Fibroblast of skin of scalp (primary cell): ENCODE data around the gene MORN5.
A peak's percentile ranks its signal among the peaks of the same experiment; 100 is the strongest.

ENCODE experiments used
- DNase-seq: peaks from one replicate; pipeline ENCODE4 v3.0.0-alpha.2; 2013

MORN5 gene

DNA sequence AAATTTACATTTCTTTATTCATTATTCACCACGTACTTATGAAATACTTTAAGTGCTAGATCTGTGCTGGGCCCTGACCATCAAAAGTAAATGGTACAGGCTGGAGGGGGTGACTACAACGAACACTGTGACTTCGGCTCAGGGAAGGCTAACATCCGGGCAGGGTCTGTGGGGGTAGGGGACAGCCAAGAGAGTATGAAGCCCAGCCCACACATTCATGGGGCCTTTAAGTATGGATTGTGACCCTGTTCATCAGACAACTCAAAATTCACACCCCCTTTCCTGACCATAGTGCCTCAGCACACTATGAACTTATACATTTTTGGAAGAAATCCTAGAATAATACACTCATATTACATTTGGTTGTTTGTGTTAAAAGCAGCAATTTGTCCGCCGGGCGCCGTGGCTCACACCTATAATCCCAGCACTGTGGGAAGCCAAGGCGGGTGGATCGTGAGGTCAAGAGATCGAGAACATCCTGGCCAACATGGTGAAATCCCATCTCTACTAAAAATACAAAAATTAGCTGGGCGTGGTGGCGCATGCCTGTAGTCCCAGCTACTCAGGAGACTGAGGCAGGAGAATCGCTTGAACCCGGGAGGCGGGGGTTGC is 33.3 kb downstream of the MORN5 start:
- no peak for DNase-seq

DNA sequence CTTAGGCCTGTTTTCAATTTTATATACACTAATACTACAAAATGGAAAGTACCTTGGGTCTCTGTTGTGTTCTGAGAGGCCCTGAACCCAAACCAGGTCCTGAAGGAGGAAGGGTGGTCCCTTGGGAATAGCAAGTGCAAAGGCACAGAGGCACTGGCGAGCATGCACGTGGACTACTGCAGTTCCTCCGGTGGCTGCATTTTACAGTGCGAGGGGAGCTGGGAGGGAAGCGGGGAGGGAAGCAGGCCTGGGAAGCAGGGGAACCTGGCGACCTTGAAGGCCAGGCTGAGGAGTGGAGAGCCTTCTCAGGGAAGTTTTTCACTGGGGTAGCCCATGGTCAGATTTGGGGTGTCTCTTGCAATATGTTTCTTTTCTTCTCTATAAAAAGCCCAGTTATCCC is 33.9 kb downstream of the MORN5 start:
- DNase-seq, result no peak

DNA sequence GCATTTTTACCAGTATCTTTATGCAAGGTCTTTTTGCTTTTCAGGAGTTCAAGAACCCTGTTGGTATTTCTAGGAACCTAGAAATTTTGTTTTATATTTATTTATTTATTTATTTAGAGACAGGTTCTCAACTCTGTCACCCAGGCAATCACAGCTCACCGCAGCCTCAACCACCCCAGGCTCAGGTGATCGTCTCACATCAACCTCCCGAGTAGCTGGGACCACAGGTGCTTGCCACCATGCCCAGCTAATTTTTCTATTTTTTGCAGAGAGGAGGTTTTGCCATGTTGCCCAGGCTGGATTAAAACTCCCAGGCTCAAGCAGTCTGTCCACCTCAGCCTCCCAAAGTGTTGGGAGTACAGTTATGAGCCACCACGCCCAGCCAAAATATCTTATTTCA is 36.2 kb downstream of the MORN5 start:
- no peak for DNase-seq

DNA sequence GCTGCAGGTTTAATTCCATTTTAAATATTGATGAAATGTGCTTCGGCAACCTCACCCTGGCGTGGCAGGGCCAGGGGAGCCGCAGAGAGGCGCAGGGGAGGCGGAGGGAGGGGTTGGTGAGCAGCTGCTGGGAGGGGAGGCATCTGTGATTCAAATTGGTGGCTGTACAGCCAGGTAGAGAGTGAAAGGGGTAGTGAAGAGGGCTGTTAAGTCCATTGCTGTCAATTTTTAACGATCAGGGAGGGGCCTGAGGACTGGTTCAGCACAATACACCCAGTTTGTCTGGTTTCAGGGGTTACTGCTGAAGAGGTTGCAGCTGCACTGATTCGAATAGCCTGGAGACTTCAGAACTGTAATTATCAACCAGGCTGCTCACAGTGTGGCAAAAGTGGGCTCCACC is 37.7 kb downstream of the MORN5 start:
- DNase-seq, result no peak

DNA sequence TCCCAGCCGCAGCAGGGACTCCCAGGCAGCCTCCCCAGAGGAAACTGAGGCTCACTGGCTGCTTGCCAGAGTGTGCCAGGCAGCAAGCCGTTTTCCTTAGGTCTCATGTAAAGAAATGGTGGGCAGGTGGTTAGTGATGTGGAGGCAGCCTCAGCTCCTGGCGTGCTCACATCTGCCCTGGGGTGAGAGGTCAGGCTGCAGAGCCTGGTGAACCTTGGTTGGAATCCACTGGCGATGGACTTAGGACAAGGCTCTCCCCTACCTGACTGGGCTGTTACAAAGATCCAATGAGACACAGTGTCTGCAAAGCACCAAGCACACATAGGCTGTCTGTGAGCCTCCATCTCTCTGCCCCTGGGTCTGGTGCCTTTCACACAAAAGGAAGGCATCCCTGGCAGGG is 38.2 kb downstream of the MORN5 start:
- DNase-seq, result no peak

DNA sequence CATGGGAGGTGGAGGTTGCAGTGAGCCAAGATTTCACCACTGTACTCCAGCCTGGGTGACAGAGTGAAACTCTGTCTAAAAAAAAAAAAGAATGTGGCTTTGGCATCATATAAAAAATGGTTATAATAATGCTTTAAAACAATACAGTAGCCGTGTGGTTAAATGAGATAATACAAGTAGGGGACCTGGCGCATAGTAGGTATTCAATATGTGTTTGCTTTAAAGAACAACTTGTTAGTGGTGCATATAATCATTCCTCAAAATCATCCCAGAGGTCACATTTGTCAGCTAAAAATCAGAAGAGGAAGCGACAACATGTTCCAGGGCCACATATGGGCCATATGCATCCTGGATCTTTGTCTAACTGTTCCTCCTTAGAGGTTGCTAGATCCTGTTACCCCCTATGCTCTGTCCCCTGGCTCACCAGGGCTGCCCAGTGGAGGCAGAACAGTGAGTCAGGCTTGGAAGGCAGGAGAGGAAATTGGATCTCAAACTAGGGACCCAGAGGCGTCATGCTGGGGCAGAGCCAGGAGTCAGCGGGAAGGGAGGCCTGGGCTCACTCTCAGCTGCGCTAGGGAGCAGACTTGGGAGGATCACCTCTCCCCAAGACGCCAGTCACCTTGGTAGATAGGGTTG is 41.4 kb downstream of the MORN5 start:
- DNase-seq, result peak; percentile 36

DNA sequence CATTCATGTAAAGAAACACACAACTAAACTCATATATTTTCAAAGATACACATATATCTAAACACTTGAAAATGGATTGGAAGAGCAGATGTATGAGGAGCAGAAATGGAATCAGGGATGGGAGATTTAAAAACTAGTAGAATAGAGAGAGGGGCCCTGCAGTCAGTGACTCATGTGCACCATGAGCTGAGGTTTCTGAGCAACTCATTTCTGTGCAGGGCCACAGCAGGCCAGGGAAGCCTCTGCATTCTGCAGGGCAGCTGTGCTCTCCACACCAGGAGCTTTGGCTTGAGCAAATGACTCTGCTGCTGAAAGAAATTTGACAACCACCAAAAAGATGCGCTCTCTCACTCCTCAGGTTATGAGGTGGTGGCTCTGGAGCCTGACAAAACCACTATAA is 41.9 kb downstream of the MORN5 start:
- no peak for DNase-seq

DNA sequence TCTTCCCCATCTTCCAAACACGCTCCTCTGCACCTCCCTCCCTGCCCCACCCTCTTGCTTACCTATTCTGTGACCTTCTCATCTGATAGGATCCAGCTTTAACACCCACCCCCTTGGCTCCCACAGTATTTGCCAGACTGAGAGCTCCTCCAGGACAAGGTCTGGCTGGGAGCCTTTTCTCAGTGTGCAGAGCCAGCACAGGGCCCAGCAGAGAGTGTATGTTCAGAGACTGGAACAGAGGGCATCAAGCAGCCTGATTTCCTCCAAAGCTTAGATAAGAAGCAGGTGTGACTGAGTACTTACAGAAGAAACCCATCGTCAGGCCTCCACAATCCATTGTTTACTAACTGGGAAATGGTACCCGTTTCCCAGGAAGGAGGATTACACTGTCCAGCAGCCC is 42.4 kb downstream of the MORN5 start:
- no peak for DNase-seq

DNA sequence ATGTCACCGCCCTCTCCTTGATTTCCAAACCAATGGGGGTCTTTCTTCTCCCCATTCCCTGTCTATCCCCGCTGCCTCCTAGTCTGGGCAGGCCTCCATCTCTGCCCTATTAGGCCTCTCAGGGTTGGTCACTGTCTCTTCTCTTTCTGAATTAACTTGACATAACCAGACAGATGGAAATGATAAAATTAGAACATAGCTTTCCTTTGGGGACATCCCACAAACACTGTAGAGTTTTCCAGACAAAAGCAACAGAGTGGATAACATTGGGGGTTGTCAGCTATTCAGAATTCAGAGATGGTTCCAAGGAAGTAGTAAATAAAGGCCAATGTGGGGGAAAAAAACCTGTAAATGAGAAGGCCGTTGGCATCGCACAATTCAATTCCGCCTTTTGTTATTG is 44.3 kb downstream of the MORN5 start:
- no peak for DNase-seq

DNA sequence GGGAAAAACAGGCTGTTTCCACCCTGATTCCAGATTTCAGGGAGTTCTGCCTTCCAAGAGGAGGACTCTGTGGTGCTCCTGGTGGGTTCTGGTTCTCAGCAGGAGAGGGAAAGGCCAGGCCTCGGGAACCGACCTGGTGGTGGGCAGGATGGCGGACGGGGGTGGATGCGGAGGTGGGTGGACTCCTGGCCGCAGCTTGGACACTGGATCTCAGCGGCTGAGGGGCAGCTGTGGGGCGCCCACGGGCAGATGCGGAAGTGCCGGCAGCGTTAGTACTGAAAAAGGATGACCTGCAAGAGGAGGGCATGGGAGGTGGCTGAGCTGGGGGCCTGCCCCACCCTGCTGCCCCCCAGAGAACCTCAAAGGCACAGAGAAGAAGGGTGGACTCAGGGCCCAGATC is 44.8 kb downstream of the MORN5 start:
- no peak for DNase-seq

DNA sequence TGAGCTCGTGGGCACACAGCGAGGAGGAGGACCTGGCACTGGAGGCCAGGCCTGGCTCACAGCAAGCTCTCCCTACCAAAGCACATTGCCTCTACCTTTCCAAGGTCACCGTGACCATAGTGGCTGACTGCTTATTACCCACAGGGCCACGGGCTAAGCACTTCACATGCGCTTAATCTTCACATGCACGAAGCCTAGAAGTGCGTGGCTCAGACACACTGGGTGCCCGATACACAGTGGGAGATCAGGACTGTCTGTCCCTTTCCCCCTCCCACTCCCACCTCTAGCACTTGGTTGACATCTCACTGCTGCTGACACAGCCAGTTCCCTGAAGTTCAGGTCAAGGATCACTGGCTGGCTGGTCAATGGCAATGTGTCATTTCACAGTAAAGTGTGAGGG is 45.5 kb downstream of the MORN5 start:
- no peak for DNase-seq

DNA sequence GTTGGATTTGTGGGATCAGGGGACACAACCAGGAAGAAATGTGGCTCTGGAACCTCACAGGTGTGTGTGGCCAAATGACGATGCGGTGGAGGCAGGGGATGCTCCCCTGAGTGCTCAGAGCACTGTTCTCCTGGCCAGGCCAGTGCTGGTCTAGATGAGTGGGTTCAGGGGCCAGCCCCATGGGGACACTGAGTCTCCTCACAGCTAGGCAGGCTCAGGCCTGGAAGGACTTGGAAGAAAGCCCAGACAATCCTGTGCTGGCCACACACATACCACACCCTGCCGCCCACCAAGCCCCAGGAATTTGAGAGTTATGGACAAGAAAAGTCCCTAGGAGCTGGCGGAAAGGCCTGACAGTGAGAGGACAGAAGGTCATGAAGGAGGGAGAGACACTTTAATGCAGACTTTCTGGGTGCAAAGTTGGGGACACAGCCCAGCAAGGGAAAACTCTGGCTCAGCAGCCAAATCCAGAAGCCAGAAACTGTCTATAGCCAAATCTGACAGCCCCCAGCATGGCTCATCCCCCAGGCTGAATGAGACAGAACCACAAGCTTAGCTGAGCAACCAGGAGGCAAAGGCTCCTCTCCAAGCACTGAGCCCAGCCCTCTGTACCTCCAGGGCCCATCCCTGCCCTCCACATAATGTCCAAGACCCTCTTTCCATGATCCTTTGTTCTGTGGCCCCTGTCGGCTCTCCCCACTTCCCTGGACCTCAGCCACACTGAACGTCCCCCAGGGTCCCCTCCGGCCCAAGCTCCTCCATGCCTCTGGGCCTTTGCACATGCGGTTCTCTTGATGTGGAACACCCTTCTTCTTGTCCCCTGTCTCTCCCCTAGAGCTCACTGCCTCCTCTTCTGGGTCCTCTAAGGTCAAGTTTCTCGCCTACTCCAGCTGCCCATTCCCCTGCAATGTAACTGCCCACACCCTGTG is 46.7 kb downstream of the MORN5 start:
- DNase-seq, result peak; percentile 87

DNA sequence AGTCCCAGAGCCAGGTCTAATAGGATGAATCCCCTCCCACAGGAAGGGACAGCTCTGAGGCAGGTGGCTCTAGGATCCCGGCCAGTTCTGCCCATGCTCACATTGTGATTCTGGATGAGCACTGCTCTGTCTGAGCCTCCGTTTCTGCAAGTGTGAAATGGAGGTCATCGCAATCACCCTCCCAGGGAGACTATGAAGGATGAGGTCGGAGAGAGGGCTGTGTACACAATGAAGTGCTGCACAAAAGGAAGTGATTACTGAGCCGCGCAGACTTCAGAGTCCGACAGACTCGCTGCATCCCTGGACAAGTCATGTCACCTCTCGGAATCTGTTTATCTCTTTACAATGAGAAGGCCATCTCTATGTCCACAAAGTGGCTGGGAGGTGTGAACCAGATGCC is 47.4 kb downstream of the MORN5 start:
- no peak for DNase-seq

DNA sequence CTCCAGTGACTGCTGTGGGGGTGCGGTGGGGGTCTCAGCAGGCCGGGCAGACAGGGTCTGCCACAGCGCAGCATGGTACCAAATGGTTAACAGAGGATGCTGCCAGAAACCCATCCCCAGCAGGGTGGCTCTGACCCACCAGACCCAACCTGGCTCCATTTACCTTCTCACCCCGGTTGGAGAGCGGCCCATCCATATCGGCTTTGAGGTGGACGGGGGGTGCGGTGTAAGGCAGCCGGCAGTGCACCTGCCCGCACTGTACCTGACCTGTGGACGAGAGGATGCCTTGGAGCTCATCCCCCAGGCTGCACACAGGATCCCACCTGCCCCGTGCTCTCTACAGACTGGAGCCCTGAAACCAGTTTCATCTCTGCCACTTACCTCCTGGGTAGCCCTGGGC is 49.7 kb downstream of the MORN5 start:
- no peak for DNase-seq

DNA sequence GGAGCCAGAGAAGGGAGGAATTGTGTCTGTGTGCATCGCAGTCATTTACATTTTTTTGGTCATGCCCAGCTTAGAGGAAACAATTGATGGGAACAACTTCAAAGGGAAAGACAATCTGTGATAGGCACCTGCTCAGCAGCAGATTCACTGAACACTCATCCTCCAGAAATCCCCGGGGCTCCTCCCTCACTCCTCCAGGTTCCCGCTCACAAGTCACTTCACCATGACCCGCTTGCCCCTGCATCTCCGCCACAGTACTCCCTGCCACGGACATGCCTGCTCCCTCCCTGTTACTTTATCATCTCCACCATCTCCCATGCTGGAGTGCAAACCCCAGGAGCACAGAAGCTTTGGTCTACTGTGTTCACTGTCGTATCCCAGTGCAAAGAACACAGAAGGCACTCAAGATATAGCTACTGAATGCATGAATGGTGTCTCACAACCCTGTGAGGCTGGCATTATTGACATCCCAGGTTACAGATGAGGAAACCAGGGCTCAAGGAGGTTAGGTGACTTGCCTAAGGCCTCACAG is 52.8 kb downstream of the MORN5 start:
- DNase-seq, result no peak

DNA sequence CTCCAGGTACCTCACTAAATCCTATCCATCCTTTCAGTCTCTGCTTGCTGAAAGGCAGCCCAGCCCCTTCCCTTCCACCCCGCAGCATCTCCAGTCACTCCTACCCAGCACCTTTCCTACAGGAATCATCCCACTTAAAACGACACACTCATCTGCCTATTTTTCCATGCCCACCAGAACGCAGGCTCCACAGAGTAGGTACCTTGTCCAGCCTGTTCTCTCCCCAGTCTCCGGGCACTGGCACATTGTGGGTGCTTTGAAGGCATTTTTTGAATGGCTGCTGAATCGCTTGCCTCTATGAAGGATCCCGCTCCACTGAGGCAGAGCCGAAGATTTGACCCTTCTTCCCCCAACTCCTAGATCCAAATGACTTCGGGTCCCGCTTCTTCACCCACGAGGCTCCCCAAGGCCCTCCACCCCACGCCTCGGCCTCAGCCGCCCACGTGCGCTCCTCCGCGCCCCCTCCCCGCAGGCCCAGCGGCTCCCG is 53.4 kb downstream of the MORN5 start:
- no peak for DNase-seq

DNA sequence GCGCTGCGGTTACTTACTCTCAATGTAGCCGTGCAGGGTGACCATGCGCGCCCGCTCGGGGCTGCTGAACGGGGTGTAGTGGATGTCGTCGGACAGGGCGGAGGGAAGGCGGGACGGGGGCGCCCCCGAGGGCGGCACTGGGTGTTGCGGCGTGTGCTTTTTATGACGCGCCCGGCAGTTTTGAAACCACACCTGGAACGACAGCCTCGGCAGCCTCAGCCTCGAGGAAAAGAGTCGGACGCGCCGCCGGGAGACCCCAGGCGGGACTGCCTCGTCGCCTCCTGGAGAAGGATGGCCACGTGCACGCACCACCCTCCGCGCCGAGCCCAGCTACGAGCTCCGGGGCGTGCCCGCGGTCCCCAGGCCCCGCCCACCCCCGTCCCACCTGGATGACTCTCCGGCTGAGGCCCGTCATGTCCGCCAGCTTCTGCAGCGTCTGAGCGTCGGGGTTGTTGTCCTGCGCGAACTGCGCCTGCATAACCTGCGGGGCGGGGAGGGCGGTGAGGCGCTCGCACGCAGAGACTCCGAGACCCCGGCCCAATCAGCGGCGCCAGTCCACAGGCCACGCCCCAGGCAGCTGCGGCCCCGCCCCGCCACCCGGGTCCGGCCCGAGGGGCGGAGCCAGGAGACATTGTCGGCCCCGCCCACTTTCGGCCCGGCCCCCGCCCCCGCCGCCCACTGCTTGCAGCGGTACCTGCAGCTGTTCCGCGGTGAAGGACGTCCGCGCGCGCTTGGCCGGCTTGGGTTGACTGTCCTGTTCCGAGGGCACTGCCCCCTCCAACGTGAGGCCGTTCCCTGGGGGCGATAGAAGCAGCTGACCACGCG is 54.1 kb downstream of the MORN5 start:
- no peak for DNase-seq

DNA sequence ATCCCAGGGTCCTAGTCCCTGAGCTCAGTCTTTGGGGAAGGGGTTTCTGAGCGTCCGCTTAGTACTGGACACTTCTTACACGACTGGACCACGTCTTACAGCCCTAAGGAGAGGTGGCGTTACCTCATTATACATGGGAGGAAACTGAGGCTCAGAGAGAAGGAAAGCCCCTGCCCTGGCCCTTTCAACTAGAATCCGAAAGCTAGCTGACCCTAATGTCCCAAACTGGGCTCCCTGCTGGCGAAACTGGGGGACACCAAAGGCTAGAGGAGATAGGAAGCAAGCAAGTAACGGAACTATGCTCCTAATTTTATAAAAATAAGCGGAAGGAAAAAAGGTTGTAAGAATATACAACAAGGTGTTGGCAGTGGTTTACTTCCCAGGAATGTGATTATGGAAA is 54.8 kb downstream of the MORN5 start:
- no peak for DNase-seq

DNA sequence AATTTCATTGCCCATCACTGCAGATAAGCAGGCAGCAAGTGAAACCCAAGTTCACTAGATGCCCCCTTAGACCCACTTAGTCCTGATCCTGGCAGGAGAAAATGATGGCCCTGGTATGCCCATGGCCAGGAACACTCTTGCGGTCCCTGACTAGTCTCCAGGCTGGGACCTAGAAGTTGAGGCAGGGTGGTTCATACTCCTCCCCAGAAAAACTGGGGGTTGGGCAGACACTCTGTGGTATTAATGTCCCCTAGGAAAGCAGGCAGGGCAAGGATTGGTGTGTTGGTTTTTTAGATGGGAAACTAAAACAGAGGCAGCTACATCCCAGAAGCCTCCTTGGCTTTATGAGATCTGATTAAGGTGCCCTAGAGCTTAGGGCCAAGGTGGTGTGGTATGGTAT is 56.0 kb downstream of the MORN5 start:
- no peak for DNase-seq

DNA sequence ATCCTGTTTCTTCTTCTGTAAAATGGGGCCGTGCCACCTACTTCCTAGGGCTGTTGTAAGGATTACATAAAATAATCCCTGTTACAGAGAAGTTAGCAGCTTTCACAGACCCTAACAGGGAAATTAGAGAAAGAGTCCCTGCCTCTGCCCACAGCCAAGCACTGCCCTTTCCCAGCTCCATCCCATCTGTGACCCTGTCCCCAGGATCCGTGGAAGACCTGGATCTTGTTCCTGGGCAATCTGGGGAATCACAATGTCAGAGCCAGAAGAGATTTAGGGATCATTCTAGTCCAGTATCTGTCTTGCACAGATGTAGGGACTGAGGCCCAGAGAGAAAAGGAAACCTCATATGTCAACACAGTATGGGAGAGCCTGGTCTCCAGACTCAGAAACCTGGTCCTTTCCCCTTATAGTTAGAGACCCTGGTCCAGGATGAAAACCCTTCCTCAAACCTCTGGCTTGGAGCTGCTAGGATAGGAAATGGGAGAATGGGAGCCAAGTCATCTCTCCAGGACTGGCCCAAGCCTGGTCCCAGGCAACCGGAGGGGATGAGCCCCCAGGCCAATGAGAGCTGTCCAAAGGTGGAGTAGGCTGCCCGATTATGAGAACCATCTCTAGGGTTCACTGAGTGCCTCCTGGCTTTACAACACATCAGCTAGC is 56.6 kb downstream of the MORN5 start:
- no peak for DNase-seq

DNA sequence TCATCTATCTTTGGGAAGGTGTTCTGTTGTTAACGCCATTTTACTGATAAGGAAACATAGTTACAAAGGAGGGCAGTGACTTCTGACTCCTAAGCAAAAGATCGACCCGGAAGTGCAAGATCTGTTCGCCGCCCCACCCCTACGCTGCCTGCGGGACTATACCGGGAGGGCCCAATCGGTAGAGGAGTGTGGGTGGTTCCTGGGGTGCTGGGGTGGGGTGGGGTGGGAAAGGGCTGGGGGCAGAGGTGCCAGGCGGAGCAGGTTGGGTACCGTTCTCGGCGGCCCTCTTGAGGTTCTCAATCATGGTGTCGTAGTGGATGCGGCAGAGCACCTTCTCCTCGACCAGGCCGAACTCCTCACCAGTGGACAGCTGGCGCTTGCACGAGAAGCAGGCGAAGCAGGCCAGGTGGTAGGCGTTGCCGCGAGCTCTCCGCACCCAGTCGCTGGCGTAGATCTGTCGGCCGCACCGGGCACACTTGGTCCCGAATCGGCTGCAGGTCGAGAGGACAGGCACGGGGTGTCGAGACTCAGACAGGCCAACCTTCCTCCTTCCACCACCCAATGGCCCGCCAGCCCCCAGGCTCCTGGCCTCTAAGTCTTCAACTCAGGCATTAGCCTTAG is 57.2 kb downstream of the MORN5 start:
- DNase-seq, result no peak

DNA sequence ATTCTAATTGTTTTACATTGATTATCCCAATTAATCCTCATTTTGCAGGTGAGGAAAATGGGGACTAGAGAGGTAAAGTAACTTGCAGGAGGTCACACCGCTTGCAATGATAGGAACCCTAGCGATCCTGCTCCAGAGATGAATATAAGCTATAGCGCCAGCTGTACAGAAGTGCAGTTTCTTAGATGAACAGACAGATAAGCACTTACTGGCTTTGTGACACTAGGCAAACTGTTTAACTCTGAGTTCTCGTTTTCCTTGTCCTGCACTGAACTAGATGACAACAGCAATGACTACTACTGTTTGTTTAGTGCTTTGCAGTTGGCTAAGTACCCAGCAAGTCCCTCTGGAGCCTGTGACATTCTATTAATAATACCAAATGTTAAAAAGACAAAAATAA is 57.9 kb downstream of the MORN5 start:
- no peak for DNase-seq
